Stimulated activated CD4-positive, alpha-beta T cell treated with anti-CD3 and anti-CD28 coated beads, TNF-alpha, amount 100 ng/mL, for 4 hours (primary cell): ENCODE measurements around the gene GATA2.

ENCODE experiments used
- DNase-seq, 3 experiments: peaks; one replicate each; pipeline ENCODE4 v3.0.0-alpha.2; 2020; ENCODE audit warnings: low read depth in 3 of 3

GATA2 gene

GRCh38 chr3:128473737-128474136 is 19.3 kb downstream of the GATA2 start:
- DNase-seq = no peak

DNA sequence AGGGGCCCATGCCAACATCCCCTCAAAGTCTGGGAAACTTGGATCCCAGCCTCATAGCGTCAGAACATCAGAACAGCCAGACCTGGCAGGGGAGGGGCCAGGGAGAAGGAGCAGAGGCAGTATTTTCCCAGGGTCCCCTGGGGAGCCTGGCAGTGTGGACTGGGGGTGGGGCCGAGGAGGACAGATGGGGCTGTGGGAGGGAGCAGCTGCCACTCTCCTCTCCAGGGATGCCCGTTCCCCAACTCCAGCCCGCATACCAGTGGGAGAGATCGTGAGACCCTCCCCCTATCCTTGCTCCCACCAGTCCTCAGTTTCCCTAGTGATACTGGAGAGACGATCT is 19.9 kb downstream of the GATA2 start:
- DNase-seq = no peak

- no peak for DNase-seq
These were observed 20.4 kb downstream of the GATA2 start for GRCh38 chr3:128472449-128473179.

DNA sequence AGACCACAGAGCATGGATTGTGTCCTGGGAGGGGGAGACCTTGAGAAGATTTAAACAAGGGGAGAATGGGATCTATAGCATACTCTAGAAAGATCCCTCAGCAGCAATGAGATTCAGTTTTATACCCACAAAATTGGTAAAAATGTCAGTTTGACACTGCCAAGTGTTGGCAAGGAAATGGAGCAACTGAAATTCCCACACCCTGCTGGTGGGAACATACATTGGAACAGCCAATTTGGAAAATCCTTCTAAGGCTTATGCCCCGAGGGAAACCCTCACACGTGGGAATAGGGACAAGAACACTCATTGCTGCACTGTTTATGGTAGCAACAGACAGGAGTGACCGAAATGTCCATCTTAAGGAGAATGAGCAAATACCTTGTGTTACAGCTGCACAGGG is 21.3 kb downstream of the GATA2 start:
- DNase-seq = no peak

DNA sequence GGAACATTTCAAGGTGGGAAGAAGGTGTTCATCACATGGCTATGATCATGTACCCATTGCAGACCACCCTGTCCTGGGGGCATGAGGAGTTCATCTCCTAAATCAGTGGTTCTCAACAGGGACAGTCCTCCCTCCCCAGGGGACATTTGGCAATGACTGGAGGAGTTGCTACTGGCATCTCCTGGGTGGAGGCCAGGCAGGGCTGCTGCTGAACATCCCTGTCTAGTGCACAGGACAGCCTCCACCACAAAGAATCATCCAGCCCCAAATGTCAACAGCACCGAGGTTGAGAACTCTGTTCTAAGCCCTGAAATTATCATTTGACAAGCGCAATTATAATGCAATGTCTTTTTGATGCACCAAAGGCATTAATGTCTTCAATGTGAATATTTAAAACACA is 21.9 kb downstream of the GATA2 start:
- DNase-seq = no peak

- no peak for DNase-seq
These were observed 22.7 kb downstream of the GATA2 start for GRCh38 chr3:128470134-128470899.

- no peak for DNase-seq
These were observed 23.4 kb downstream of the GATA2 start for GRCh38 chr3:128469556-128469955.

- no peak for DNase-seq
These were observed 24.0 kb downstream of the GATA2 start for GRCh38 chr3:128468791-128469527.

DNA sequence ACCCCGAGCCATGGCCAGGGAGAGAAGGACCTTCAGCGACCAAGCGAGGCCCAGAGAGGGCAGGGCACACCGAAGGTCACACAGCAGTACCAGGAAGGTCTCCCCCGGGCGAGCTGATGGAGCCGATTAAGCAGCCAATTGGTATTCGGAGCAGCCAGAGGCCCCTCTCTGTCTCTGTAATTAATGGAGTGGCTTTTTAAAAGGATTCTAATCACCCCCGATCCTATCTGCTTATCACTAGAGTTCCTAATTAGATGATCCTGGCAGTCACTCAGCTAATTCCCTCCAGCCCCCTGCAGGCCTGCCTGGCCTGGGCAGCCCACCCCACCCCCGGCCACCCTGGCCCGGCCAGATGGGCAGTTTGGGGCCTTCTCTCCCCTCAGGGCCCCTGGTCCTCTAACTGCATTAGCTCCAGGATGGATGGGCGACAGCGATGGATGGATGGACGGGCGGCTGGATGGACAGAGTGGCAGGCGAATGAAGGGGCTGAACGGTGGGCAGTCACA is 24.7 kb downstream of the GATA2 start:
- no peak for DNase-seq

DNA sequence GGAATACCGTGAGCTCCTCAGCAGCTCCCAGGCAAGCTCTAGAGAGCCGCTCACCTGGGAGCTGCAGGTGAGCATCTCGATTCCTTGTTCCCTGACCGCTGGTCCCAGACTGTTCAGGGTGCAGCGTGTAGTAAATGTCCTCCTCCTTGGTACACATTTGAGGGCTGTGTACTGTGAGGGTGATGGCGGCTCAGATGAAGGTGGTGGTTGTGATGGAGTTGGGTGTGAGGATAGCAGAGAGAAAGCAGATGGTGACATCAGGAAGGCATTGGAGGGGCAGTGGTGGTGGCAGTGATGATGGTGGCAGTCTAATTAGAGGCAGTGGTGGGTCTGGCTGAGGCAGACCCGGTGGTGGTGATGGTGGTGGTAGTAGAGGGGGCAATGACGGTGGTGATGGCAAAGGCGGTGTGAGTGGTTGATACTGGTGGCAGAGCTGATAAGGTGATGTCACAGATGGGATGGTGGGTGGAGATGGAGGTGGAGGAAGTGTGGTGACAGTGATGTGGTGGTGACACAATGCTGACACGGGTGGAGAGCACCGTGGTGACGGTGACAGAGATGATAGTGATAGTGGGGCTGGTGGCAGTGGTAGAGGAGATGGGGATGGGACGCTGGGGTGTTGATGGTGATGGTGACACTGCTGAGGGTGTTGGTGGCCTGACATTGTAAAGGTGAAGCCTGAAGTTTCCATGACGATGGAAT is 26.0 kb downstream of the GATA2 start, which contains the start of gene DNAJB8:
Gene DNAJB8 (minus strand): TSS at position 51 of the 702 bp plus-strand sequence. CDS start 3,645 bp downstream, outside the sequence.
- DNase-seq = peak in 2 of 3 experiments; percentile 29 to 39

DNA sequence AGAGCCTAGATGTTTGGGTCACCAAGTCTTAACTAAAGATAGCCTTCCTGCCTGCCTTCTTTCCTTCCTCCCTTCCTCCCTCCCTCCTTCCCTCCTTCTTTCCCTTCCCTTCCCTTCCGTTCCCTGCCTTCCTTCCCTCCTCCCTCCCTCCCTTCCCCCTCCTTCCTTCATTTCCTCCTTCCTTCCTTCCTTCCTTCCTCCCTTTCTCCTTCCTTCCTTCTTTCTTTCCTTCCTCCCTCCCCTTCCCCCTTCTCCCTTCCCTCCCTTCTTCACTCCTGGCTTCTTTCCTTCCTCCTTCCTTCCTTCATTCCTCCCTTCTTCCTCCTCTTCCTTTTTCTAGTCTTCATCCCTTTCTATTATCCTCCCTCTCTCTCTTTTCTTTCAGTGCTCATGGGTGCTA is 28.3 kb downstream of the GATA2 start:
- no peak for DNase-seq

- no peak for DNase-seq
These were observed 28.8 kb downstream of the GATA2 start for GRCh38 chr3:128464188-128464587.

DNA sequence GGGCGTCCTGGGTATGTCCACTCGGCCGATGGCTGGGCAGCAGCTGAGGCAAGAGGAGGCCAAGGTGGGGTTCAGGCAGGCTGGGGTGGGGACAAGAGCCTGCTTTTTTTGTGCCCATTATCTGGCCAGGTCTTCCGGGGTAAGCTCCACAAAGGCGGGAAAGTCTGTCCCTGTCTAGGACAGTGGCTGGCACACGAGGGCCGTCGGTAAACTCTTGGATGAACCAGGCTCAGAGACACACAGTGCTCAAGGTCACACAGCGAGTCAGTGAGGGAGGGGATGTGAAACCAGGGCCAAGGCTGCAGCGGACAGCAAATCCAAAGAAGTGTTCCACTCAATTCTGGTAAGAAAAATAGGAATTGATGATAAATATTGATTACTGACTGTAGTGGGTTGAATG is 29.2 kb downstream of the GATA2 start:
- DNase-seq = no peak

- DNase-seq = no peak
These were observed 29.6 kb downstream of the GATA2 start for GRCh38 chr3:128463354-128463753.

- no peak for DNase-seq
These were observed 30.1 kb downstream of the GATA2 start for GRCh38 chr3:128462931-128463330.

- no peak for DNase-seq
These were observed 30.6 kb downstream of the GATA2 start for GRCh38 chr3:128462341-128462910.

DNA sequence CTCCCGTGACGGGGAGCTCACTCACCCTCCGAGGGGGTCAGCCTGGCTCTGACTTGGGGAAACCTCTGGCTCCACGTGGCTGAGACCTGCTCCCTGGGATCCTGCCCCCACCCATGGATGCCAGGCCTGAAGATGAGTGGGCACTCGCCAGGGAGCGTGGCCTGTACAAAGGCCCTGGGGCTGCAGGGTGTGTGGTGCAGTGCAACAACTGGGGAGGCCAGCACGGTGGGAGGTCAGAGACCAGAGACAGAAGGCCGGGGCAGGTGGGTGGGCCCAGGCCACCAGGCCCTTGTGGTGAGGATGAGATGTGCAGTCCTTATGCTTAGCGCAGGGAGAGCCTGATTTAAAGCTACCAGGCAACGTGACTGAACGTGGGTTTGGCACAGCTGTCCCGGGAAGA is 31.3 kb downstream of the GATA2 start:
- DNase-seq = no peak

- no peak for DNase-seq
These were observed 33.6 kb downstream of the GATA2 start for GRCh38 chr3:128459461-128459820.

- DNase-seq = no peak
These were observed 34.1 kb downstream of the GATA2 start for GRCh38 chr3:128458746-128459460.

DNA sequence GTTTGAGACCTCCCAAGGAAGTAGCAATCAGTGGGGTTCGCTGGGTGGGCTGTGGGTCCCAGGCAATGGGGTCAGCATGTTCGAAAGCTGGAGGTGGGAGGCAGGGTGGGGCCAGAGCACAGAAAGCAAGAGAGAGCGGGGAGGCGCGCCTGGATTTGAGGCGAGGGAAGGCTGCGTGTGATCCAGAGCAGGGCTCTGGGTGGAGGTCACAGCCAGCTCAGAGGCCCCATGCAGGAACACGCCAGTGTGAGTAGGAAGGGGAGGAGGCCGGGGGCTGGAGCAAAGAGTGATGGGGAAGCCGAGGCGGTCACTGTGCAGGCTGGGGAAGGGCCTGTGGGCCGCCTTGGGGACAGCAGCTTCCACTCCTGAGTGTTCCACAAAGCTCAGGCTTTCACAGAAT is 35.1 kb downstream of the GATA2 start:
- DNase-seq = no peak
